ENCODE measurements around the gene SNX32. TPM values are rescaled to one million over a fixed set of nuclear protein-coding genes. Genes with fewer than 3 reads are reported as not detected.

The SNX32 gene
- total RNA-seq, 3 donors from 2014 or later (not counting 1 experiment from before 2014, with no cell fraction given): 0.31 to 2.0 (median 0.54) TPM

DNA sequence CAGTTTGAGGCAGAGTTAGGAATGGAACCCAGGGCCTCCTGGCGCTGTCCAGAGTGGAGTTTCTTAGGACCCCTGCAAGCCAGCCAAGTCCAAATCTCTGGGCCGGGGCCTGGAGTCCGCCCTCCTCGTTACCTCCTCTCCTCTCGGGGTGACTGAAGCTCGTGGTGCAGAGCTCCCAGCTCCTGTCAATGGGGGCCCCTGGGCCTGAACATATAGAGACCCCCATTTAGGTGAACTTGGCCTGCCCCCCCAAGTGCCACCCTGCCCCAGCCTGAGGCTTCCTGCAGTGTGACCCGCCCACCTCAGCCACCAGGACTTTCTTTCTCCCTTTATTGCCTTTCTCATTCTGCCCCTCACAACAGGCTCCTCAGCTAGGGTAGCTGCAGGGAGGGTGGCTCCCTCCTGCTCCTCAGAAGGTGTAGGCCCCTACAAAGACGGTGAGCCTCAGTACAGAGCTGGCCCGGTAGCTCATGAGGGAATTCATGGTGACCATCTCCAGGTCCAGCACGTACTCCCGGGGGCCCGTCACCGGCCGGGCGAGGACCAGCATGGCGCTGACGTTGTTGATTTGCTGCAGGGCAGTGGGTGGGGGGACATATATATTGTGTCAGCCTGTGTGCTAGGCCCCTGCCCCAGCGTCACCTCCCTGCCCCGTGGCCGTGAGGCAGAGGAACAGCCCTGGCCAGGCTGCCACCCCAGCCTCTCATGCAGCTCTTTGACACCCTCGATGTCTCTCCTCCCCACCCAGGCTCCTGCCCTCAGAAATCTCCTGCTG, 32.9 kb downstream of the SNX32 start:
- no peak overlapping the region for H3K27ac ChIP-seq (ENCODE audit: low read length)
- H3K9me3 ChIP-seq (ENCODE audit: control insufficient read depth, insufficient read depth, low read length): no peaks in the 10 kb centered on the region
- ATAC-seq: no peak
- intact Hi-C loops (cut with micrococcal nuclease): no loop called here
- 94% methylated on average over 21 of the region's 21 CpGs for WGBS (ENCODE audit: insufficient coverage)
- Mint-ChIP-seq H3K4me1 (peaks cover 17 to 34% of the 10 kb centered on the region in 2 donors), H3K27ac (no peak overlapping the region), H3K36me3 (no peaks in the 10 kb centered on the region), H3K4me3 (no peak overlapping the region), H3K27me3 (ENCODE audit: low read depth in 2 of 2) (no peaks in the 10 kb centered on the region), H3K9me3 (no peaks in the 10 kb centered on the region)
- TF ChIP-seq, protein P1, sequence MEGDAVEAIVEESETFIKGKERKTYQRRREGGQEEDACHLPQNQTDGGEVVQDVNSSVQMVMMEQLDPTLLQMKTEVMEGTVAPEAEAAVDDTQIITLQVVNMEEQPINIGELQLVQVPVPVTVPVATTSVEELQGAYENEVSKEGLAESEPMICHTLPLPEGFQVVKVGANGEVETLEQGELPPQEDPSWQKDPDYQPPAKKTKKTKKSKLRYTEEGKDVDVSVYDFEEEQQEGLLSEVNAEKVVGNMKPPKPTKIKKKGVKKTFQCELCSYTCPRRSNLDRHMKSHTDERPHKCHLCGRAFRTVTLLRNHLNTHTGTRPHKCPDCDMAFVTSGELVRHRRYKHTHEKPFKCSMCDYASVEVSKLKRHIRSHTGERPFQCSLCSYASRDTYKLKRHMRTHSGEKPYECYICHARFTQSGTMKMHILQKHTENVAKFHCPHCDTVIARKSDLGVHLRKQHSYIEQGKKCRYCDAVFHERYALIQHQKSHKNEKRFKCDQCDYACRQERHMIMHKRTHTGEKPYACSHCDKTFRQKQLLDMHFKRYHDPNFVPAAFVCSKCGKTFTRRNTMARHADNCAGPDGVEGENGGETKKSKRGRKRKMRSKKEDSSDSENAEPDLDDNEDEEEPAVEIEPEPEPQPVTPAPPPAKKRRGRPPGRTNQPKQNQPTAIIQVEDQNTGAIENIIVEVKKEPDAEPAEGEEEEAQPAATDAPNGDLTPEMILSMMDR (IDR thresholded peaks at IDR 0.05): no peak
- H3K4me1 ChIP-seq (ENCODE audit: control insufficient read depth, insufficient read depth, low read length): peaks cover 21% of the 10 kb centered on the region
- DNase-seq: no peak
- H3K4me3 ChIP-seq (ENCODE audit: low read length): no peak overlapping the region
- H3K36me3 ChIP-seq (ENCODE audit: control insufficient read depth, insufficient read depth, low read length): peaks cover 47% of the 10 kb centered on the region
- no peaks in the 10 kb centered on the region for H3K27me3 ChIP-seq (ENCODE audit: control insufficient read depth, insufficient read depth, low read length)

- Mint-ChIP-seq H3K4me3 (no peak overlapping the region), H3K9me3 (no peaks in the 10 kb centered on the region), H3K4me1 (peaks cover 16 to 32% of the 10 kb centered on the region in 2 donors), H3K27me3 (ENCODE audit: low read depth in 2 of 2) (no peaks in the 10 kb centered on the region), H3K36me3 (no peaks in the 10 kb centered on the region), H3K27ac (no peak overlapping the region)
- DNase-seq: no peak
- TF ChIP-seq, protein P1 (IDR thresholded peaks at IDR 0.05): no peak
- Histone ChIP-seq H3K27ac (ENCODE audit: low read length) (no peak overlapping the region), H3K9me3 (ENCODE audit: control insufficient read depth, insufficient read depth, low read length) (no peaks in the 10 kb centered on the region), H3K27me3 (ENCODE audit: control insufficient read depth, insufficient read depth, low read length) (no peaks in the 10 kb centered on the region), H3K4me1 (ENCODE audit: control insufficient read depth, insufficient read depth, low read length) (peaks cover 20% of the 10 kb centered on the region), H3K36me3 (ENCODE audit: control insufficient read depth, insufficient read depth, low read length) (peaks cover 42% of the 10 kb centered on the region), H3K4me3 (ENCODE audit: low read length) (no peak overlapping the region)
- ATAC-seq: no peak
- intact Hi-C loops (cut with micrococcal nuclease): no loop called here
- 72% methylated on average over 27 of the region's 29 CpGs for WGBS (ENCODE audit: insufficient coverage)
These were observed 33.7 kb downstream of the SNX32 start for GRCh38 chr11:65867284-65868071.

DNA sequence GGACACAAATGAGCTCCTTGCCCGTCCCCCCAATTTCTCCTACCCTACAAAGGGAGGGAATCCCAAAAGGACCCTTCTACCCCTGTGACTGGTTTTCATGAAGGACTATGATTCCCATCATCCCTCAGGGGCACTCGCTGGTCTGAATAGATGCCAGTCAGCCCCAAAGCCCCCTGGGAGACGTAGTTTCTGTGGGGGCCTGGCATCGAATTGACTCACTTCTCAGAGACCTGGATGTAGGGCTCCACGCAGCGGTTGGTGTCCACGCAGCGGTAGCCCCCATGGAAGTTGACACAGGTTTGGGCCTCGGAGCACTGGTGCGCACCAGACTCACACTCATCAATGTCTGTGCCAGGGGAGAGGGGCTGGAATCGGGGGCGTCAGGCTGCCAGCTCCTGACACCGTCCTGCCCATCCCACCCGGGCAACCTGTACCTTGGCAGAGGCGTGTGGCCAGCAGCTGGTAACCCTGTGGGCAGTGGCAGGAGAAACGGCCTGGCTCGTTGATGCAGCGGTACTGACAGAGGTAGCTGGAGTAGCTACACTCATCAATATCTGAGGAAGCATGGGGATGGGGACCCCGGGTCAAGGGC, 34.4 kb downstream of the SNX32 start:
- ATAC-seq (peak in 2 of 3 donors; percentile 63 to 73), DNase-seq (peak in 1 of 2 donors; percentile 60)
- Mint-ChIP-seq H3K4me3 (no peak overlapping the region), H3K27ac (no peak overlapping the region), H3K36me3 (no peaks in the 10 kb centered on the region), H3K27me3 (ENCODE audit: low read depth in 2 of 2) (no peaks in the 10 kb centered on the region), H3K9me3 (no peaks in the 10 kb centered on the region), H3K4me1 (peaks cover 17 to 31% of the 10 kb centered on the region in 2 donors)
- no peaks in the 10 kb centered on the region for H3K9me3 ChIP-seq (ENCODE audit: control insufficient read depth, insufficient read depth, low read length)
- H3K27ac ChIP-seq (ENCODE audit: low read length): no peak overlapping the region
- TF ChIP-seq, protein P1 (IDR thresholded peaks at IDR 0.05): no peak
- peaks cover 35% of the 10 kb centered on the region for H3K36me3 ChIP-seq (ENCODE audit: control insufficient read depth, insufficient read depth, low read length)
- H3K4me3 ChIP-seq (ENCODE audit: low read length): no peak overlapping the region
- peaks cover 25% of the 10 kb centered on the region for H3K4me1 ChIP-seq (ENCODE audit: control insufficient read depth, insufficient read depth, low read length)
- intact Hi-C loops (cut with micrococcal nuclease): no loop called here
- WGBS (ENCODE audit: insufficient coverage): 95% methylated on average over 18 of the region's 19 CpGs
- no peaks in the 10 kb centered on the region for H3K27me3 ChIP-seq (ENCODE audit: control insufficient read depth, insufficient read depth, low read length)

Measured in natural killer cell (primary cell).